Superior temporal gyrus (tissue), 1 donor: ENCODE measurements around the gene TMEM204.

Experiments used
- DNase-seq: peaks from one replicate; pipeline ENCODE4 v3.0.0-alpha.2; 2016; ENCODE audit errors: extremely low spot score

Gene TMEM204

GRCh38 chr16:1520461-1520860 lies 13.0 kb upstream of the TMEM204 start:
- no peak for DNase-seq

GRCh38 chr16:1523581-1524245 lies 9.8 kb upstream of the TMEM204 start:
- no peak for DNase-seq

GRCh38 chr16:1524366-1524765 lies 9.1 kb upstream of the TMEM204 start:
- no peak for DNase-seq

GRCh38 chr16:1525871-1526607 lies 7.4 kb upstream of the TMEM204 start:
- no peak for DNase-seq

- no peak for DNase-seq
Observed at GRCh38 chr16:1526608-1527555, 6.6 kb upstream of the TMEM204 start.

GRCh38 chr16:1527836-1528811 lies 5.3 kb upstream of the TMEM204 start:
- DNase-seq, result no peak

GRCh38 chr16:1528921-1529537 lies 4.4 kb upstream of the TMEM204 start:
- DNase-seq, result no peak

GRCh38 chr16:1530349-1530882 lies 3.0 kb upstream of the TMEM204 start:
- DNase-seq, result no peak

GRCh38 chr16:1530883-1531637 lies 2.4 kb upstream of the TMEM204 start:
- no peak for DNase-seq

- DNase-seq, result no peak
Observed at GRCh38 chr16:1531638-1531910, 1.9 kb upstream of the TMEM204 start.

- DNase-seq, result no peak
Observed at GRCh38 chr16:1532081-1532760, 1.2 kb upstream of the TMEM204 start.

GRCh38 chr16:1532771-1533170 lies 695 bp upstream of the TMEM204 start:
- no peak for DNase-seq

- DNase-seq, result no peak
Observed at GRCh38 chr16:1534021-1535020, 855 bp downstream of the TMEM204 start.

GRCh38 chr16:1535391-1536291 lies 2.2 kb downstream of the TMEM204 start:
- DNase-seq, result no peak

- no peak for DNase-seq
Observed at GRCh38 chr16:1536601-1537000, 3.1 kb downstream of the TMEM204 start.

GRCh38 chr16:1537138-1537577 lies 3.7 kb downstream of the TMEM204 start:
- DNase-seq, result no peak

GRCh38 chr16:1537763-1538289 lies 4.4 kb downstream of the TMEM204 start:
- DNase-seq, result no peak
